SK-N-SH (cell line): ENCODE measurements around the gene PTPRS.

Experiments
- CHD2 ChIP-seq: fragments of 150-350 bp; IDR thresholded peaks from 2 replicates; pipeline ENCODE4 v1.6.1; 2018; ENCODE audit warnings: low read length; ENCODE audit not compliant: partially characterized antibody
- CTCF ChIP-seq: fragments of 200-600 bp; sonication (generic); IDR thresholded peaks from 2 replicates; pipeline ENCODE4 v1.6.1; 2017; ENCODE audit warnings: antibody characterized with exemption, mild to moderate bottlenecking, moderate library complexity
- FOXJ3 ChIP-seq: sonication (generic); formaldehyde crosslinking; IDR thresholded peaks from 2 replicates; pipeline ENCODE4 v1.5.1; 2020; ENCODE audit warnings: mild to moderate bottlenecking, missing genetic modification reagents
- FOXM1 ChIP-seq: IDR thresholded peaks from 2 replicates; pipeline ENCODE4 v1.4.0; 2012; ENCODE audit warnings: low read depth, mild to moderate bottlenecking
- MXI1 ChIP-seq: IDR thresholded peaks from 2 replicates; pipeline ENCODE4 v1.6.1; 2012; ENCODE audit warnings: mild to moderate bottlenecking, low read depth, low read length, improper control_type of control experiment
- POLR2AphosphoS5 ChIP-seq: IDR thresholded peaks from 2 replicates; pipeline ENCODE4 v1.6.1; 2012; ENCODE audit warnings: low read depth, low read length
- RFX5 ChIP-seq: IDR thresholded peaks from 2 replicates; pipeline ENCODE4 v1.6.1; 2012; ENCODE audit warnings: mild to moderate bottlenecking, improper control_type of control experiment, low read length
- TAF1 ChIP-seq: IDR thresholded peaks from 2 replicates; pipeline ENCODE4 v1.6.1; 2012; ENCODE audit warnings: low read depth, mild to moderate bottlenecking, low read length, moderate library complexity, borderline replicate concordance
- USF2 ChIP-seq: fragments of 150-350 bp; IDR thresholded peaks from 2 replicates; pipeline ENCODE4 v1.6.1; 2017; ENCODE audit warnings: antibody characterized with exemption, low read length, low read depth, borderline replicate concordance

GRCh38 chr19:5319516-5319915, 21.1 kb downstream of the PTPRS start:
- TF ChIP-seq POLR2AphosphoS5 (no peak), CTCF (no peak), TAF1 (no peak), FOXJ3 (no peak), USF2 (no peak), RFX5 (no peak), FOXM1 (no peak), CHD2 (no peak), MXI1 (no peak)
